SJSA1 (cell line): ENCODE data around the gene CCSER1. TPM values are rescaled to one million over a fixed set of nuclear protein-coding genes. Genes with fewer than 3 reads are reported as not detected.
"Not testable (repeated sequence)": the region's sequence is repeated elsewhere in the genome, so short reads cannot be mapped to it uniquely, and the experiment has no call there.

Experiments used
- DNase-seq, 2 experiments: peaks; one replicate each; pipeline ENCODE4 v3.0.0-alpha.2; 2015 to 2020; ENCODE audit warnings: low spot score in 2 of 2, low read depth in 1 of 2
- H3K27ac ChIP-seq: fragments of 250-450 bp; sonication (Bioruptor Pico); 2 replicates; pipeline ENCODE4 v1.5.1; 2020; ENCODE audit warnings: mild to moderate bottlenecking, moderate library complexity
- H3K27me3 ChIP-seq: fragments of 250-450 bp; sonication (Bioruptor Pico); replicated peaks from 2 replicates; pipeline ENCODE4 v1.5.1; 2020; ENCODE audit warnings: mild to moderate bottlenecking, moderate library complexity
- H3K36me3 ChIP-seq: fragments of 250-450 bp; sonication (Bioruptor Pico); 2 replicates; pipeline ENCODE4 v1.5.1; 2020; ENCODE audit warnings: mild to moderate bottlenecking
- H3K4me1 ChIP-seq: fragments of 250-450 bp; sonication (Bioruptor Pico); replicated peaks from 2 replicates; pipeline ENCODE4 v1.6.1; 2021; ENCODE audit warnings: mild to moderate bottlenecking
- H3K4me3 ChIP-seq: fragments of 250-450 bp; sonication (Bioruptor Pico); 2 replicates; pipeline ENCODE4 v1.5.1; 2020; ENCODE audit warnings: mild to moderate bottlenecking
- H3K9me3 ChIP-seq: fragments of 250-450 bp; sonication (Bioruptor Pico); replicated peaks from 2 replicates; pipeline ENCODE4 v1.5.1; 2020; ENCODE audit warnings: mild to moderate bottlenecking
- total RNA-seq: library from RNA; depleted of rRNA; stranded (reverse); fragments of >200 nt; shearing (Covaris generic); gene quantifications from 2 replicates; pipeline ENCODE4 v1.2.3, GENCODE V29; 2014

Gene CCSER1
- total RNA-seq, 1 experiment from 2014 or later: not detected

DNA sequence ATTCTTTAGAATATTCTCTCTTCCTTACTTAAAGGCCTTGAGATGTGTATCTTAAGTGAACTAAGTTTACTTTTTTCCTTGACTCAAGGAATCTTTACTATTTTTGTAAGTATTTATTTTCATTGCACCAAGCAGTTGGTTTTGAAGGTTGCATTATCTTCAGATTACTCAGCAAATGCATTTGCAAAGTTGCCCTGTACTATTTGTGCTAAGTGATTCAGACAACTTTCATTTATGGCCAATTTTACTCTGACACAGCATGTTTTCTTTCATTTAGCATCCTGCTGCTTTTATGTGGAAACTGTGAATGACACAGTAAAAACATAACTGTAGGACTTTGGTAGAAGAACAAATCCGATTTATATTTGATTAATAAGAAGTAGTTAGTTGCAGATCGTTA lies 191.0 kb downstream of the CCSER1 start:
- DNase-seq: no peak
- Histone ChIP-seq H3K27me3 (no peaks in the 10 kb centered on the region), H3K36me3 (no peaks in the 10 kb centered on the region), H3K27ac (peak overlapping the region; percentile 93), H3K9me3 (no peaks in the 10 kb centered on the region), H3K4me1 (peaks cover 22% of the 10 kb centered on the region), H3K4me3 (no peak overlapping the region)

- Histone ChIP-seq H3K9me3 (no peaks in the 10 kb centered on the region), H3K4me1 (peaks cover 9% of the 10 kb centered on the region), H3K36me3 (no peaks in the 10 kb centered on the region), H3K27me3 (no peaks in the 10 kb centered on the region), H3K27ac (no peak overlapping the region), H3K4me3 (no peak overlapping the region)
- peak; percentile 62 to 75 for DNase-seq
Measured at GRCh38 chr4:90328558-90328957, 201.4 kb downstream of the CCSER1 start.

DNA sequence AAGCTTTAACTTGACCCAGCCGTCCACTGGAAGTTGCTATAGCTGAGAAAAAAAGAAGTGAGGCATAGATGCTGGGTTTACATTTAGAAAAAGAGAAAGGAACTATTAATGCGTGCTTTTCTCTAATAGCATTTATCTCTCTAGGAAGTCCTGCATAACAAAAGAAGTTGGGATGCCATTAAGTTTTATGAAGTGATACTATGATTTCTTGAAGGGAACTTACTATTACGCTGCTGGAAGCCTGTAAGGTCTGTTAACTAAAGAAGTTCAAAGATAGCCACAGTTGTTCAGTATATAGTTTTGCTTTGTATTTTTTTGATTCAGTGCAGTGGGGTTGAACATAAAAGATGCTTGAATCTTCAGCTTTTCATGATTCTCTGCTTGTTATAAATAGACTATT lies 203.4 kb downstream of the CCSER1 start:
- Histone ChIP-seq H3K9me3 (no peaks in the 10 kb centered on the region), H3K27me3 (no peaks in the 10 kb centered on the region), H3K27ac (no peak overlapping the region), H3K4me1 (peaks cover 9% of the 10 kb centered on the region), H3K36me3 (no peaks in the 10 kb centered on the region), H3K4me3 (no peak overlapping the region)
- DNase-seq: no peak

DNA sequence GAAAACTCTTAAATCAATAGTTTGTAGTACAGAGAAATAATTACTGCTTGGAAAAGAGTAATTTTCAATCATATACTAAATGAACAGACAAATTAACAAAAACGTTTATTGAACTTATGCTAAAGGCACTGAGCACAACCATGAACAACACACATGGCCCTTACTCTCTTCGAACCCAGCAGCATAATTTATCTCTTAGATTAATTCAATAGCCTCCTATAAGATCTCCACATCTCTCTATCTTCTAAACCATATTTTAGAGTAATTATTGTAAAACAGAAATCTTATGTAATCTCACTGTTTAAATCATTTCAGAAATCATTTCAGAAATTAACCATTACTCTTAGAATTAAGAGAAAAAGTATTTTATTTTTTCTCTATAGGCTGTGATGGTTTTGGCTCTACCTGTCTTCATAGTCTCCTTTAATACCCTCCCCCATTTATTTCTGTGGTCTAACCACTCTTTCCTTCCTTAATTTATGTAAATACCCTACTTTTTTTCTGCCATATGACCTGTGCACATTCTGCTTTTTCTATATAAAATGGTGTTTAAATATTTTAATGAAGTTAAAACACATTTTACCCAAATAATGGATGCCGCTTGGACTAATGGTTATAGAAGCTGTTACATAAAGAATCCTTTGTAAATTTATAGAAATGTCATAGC lies 218.5 kb downstream of the CCSER1 start:
- Histone ChIP-seq H3K4me3 (no peak overlapping the region), H3K27ac (no peak overlapping the region), H3K4me1 (no peaks in the 10 kb centered on the region), H3K36me3 (no peaks in the 10 kb centered on the region), H3K27me3 (0 out of 2 replicates have a peak, but pooled peaks cover 2% of the 10 kb centered on the region), H3K9me3 (no peaks in the 10 kb centered on the region)
- DNase-seq: no peak

GRCh38 chr4:90349636-90350035 lies 222.4 kb downstream of the CCSER1 start:
- Histone ChIP-seq H3K36me3 (no peaks in the 10 kb centered on the region), H3K9me3 (no peaks in the 10 kb centered on the region), H3K27ac (no peak overlapping the region), H3K4me1 (no peaks in the 10 kb centered on the region), H3K27me3 (no peaks in the 10 kb centered on the region), H3K4me3 (no peak overlapping the region)
- DNase-seq: no peak

- Histone ChIP-seq H3K36me3 (no peaks in the 10 kb centered on the region), H3K27me3 (no peaks in the 10 kb centered on the region), H3K4me3 (no peak overlapping the region), H3K4me1 (no peaks in the 10 kb centered on the region), H3K9me3 (no peaks in the 10 kb centered on the region), H3K27ac (no peak overlapping the region)
- peak in 1 of 2 experiments; percentile 15 for DNase-seq
Measured at GRCh38 chr4:90357117-90357710, 230.0 kb downstream of the CCSER1 start.

GRCh38 chr4:90375081-90375480 lies 247.9 kb downstream of the CCSER1 start:
- DNase-seq: no peak
- Histone ChIP-seq H3K9me3 (no peaks in the 10 kb centered on the region), H3K4me1 (no peaks in the 10 kb centered on the region)

GRCh38 chr4:90393215-90393614 lies 266.0 kb downstream of the CCSER1 start:
- Histone ChIP-seq H3K4me3 (no peak overlapping the region), H3K27ac (no peak overlapping the region), H3K9me3 (no peaks in the 10 kb centered on the region), H3K4me1 (no peaks in the 10 kb centered on the region), H3K36me3 (no peaks in the 10 kb centered on the region), H3K27me3 (no peaks in the 10 kb centered on the region)
- no peak for DNase-seq

More at GRCh38 chr4:90375081-90375480, 247.9 kb downstream of the CCSER1 start:
- Histone ChIP-seq H3K36me3 (no peaks in the 10 kb centered on the region), H3K27ac (no peak overlapping the region), H3K4me3 (no peak overlapping the region), H3K27me3 (no peaks in the 10 kb centered on the region; the same call in 1 of the 2 replicates)

DNA sequence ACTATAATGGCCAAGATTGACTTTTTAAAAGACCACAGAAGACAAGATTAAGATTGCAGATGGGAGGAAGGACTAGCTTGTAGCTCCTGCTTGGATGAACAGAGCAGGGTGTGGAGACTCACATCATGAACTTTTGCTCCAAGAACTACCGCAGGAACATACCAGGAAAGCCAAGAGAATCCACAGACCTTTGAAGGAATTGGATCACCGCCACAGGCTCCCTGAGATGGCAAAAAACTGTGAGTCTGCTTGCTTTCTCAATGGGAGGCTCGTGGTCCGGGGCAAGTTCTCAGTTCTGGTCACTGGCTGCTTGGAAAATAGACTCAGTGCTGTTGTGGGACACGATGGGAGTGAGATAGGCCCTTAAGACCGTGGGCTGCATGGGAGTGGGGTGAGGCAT lies 276.6 kb downstream of the CCSER1 start:
- no peaks in the 10 kb centered on the region for H3K27me3 ChIP-seq
- no peaks in the 10 kb centered on the region for H3K4me1 ChIP-seq
- H3K36me3 ChIP-seq: no peaks in the 10 kb centered on the region
- no peak for DNase-seq
- no peaks in the 10 kb centered on the region for H3K9me3 ChIP-seq
- no peak overlapping the region for H3K27ac ChIP-seq
- H3K4me3 ChIP-seq: no peak overlapping the region

DNA sequence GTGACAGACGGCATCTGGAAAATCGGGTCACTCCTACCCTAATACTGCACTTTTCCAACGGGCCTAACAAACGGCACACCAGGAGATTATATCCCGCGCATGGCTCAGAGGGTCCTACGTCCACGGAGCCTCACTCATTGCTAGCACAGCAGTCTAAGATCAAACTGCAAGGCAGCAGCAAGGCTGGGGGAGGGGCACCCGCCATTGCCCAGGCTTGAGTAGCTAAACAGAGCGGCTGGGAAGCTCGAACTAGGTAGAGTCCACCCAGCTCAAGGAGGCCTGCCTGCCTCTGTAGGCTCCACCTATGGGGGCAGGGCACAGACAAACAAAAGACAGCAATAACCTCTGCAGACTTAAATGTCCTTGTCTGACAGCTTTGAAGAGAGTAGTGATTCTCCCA lies 280.7 kb downstream of the CCSER1 start:
- not testable (repeated sequence) for H3K9me3 ChIP-seq, H3K36me3 ChIP-seq

GRCh38 chr4:90412786-90413185 lies 285.6 kb downstream of the CCSER1 start:
- DNase-seq, H3K36me3 ChIP-seq: not testable (repeated sequence)

More for the DNA sequence above, 280.7 kb downstream of the CCSER1 start:
- not testable (repeated sequence) for H3K27me3 ChIP-seq, DNase-seq, H3K4me3 ChIP-seq, H3K27ac ChIP-seq, H3K4me1 ChIP-seq

GRCh38 chr4:90415116-90415515 lies 287.9 kb downstream of the CCSER1 start:
- H3K27me3 ChIP-seq: no peaks in the 10 kb centered on the region
- H3K9me3 ChIP-seq: no peaks in the 10 kb centered on the region
- no peak for DNase-seq
- H3K4me1 ChIP-seq: no peaks in the 10 kb centered on the region
- no peaks in the 10 kb centered on the region for H3K36me3 ChIP-seq
- H3K4me3 ChIP-seq: no peak overlapping the region
- no peak overlapping the region for H3K27ac ChIP-seq

More at GRCh38 chr4:90412786-90413185, 285.6 kb downstream of the CCSER1 start:
- not testable (repeated sequence) for H3K27me3 ChIP-seq, H3K4me1 ChIP-seq, H3K9me3 ChIP-seq, H3K27ac ChIP-seq, H3K4me3 ChIP-seq

GRCh38 chr4:90419124-90419711 lies 292.0 kb downstream of the CCSER1 start:
- Histone ChIP-seq H3K4me3 (no peak overlapping the region), H3K27me3 (no peaks in the 10 kb centered on the region), H3K27ac (no peak overlapping the region), H3K4me1 (no peaks in the 10 kb centered on the region), H3K36me3 (no peaks in the 10 kb centered on the region), H3K9me3 (no peaks in the 10 kb centered on the region)
- DNase-seq: peak in 1 of 2 experiments; percentile 14

DNA sequence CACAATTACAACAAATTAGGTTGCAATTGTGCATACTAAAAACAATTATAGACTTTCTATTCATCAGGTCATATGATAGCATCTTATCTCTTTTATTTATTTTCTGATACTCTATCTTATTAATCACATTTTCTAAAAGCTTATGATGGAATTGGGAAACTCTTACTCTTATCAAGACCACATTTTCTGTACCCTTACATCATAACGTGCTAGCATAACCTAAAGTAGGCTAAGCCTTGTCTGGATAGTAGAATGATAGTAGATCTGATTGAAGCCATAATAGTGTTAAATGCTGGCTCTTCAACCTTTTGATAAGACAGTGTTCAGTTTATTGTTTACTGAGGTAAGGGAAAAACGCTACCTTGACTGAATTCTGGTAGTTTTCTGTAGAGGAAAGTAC lies 294.0 kb downstream of the CCSER1 start:
- Histone ChIP-seq H3K36me3 (no peaks in the 10 kb centered on the region), H3K4me3 (no peak overlapping the region), H3K27ac (no peak overlapping the region), H3K4me1 (no peaks in the 10 kb centered on the region), H3K9me3 (no peaks in the 10 kb centered on the region), H3K27me3 (no peaks in the 10 kb centered on the region)
- DNase-seq: no peak
